ENCODE results near the gene SP140.

DNA sequence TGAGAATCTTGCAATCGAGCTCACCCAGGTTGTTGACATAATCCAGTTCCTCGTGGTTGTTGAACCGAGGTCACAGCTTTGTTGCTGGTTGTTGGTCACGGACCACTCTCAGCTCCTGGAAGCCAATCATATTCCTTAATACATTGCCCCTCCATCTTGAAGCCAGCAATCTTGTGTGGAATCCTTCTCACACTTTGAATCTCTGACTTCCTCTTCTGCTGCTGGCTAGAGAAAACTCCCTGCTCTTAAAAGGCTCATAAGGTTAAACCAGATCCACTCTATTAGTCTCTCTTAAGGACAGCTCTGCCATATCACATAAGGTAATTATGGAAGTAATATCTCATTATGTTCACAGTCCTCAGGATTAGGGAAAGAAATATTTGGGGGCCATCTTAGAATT is 41.1 kb downstream of the SP140 start:
- TF ChIP-seq CHD2 (IDR thresholded peaks at IDR 0.05; ENCODE audit: low read length, partially characterized antibody) (no peak), ELK1 (IDR thresholded peaks at IDR 0.05; ENCODE audit: low read depth, low read length) (no peak), CTCF (IDR thresholded peaks at IDR 0.05) (no peak), HOXB13 (CRISPR knock-in tag; IDR thresholded peaks at IDR 0.05; ENCODE audit: low read depth) (no peak), POLR2A (IDR thresholded peaks at IDR 0.05; ENCODE audit: low read length) (no peak), SMC3 (IDR thresholded peaks at IDR 0.05) (no peak)

All from A549 (cell line).